ENCODE data around the gene TMTC3.

DNA sequence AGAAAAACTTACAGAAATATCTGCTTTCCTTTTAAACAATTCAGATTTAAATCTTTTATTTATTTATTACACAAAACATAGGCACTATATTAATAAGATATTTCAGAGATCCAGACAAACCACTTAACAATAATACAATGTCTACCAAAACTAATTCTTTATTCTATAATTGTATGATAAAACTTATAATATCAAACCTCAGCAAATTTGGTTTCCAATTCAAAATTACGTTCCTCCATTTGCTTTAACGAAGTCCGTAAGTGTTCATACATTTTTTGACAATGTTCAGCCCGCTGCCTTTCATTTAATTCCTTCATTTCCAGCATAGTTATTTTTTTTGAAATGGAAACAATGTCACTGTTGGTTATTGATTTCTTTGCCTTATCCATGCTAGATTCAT is 48.5 kb upstream of the TMTC3 start:
- TF ChIP-seq BHLHE40 (IDR thresholded peaks at IDR 0.05; ENCODE audit: low read depth, low read length) (no peak), CEBPB (IDR thresholded peaks at IDR 0.05; ENCODE audit: low read depth, low read length) (no peak), RAD21 (IDR thresholded peaks at IDR 0.05; ENCODE audit: low read length) (no peak), POLR2A (IDR thresholded peaks at IDR 0.05; ENCODE audit: low read depth, low read length) (no peak), SMC3 (IDR thresholded peaks at IDR 0.05; ENCODE audit: low read depth, low read length) (no peak)
- TF ChIP-seq, protein P1, sequence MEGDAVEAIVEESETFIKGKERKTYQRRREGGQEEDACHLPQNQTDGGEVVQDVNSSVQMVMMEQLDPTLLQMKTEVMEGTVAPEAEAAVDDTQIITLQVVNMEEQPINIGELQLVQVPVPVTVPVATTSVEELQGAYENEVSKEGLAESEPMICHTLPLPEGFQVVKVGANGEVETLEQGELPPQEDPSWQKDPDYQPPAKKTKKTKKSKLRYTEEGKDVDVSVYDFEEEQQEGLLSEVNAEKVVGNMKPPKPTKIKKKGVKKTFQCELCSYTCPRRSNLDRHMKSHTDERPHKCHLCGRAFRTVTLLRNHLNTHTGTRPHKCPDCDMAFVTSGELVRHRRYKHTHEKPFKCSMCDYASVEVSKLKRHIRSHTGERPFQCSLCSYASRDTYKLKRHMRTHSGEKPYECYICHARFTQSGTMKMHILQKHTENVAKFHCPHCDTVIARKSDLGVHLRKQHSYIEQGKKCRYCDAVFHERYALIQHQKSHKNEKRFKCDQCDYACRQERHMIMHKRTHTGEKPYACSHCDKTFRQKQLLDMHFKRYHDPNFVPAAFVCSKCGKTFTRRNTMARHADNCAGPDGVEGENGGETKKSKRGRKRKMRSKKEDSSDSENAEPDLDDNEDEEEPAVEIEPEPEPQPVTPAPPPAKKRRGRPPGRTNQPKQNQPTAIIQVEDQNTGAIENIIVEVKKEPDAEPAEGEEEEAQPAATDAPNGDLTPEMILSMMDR (conservative IDR thresholded peaks at IDR 0.05; ENCODE audit: low read depth, low read length) = no peak

All from IMR-90 (cell line).